ENCODE measurements around the gene HMG20A.
"Not testable (repeated sequence)": the region's sequence is repeated elsewhere in the genome, so short reads cannot be mapped to it uniquely, and the experiment has no call there.

HMG20A gene

GRCh38 chr15:77406173-77406759 lies 14.4 kb upstream of the HMG20A start:
- DNase-seq (ENCODE audit: low read depth in 4 of 4, low spot score in 1 of 4), result not testable (repeated sequence)

- DNase-seq (ENCODE audit: low read depth in 4 of 4, low spot score in 1 of 4), result no peak
These were observed 13.8 kb upstream of the HMG20A start for GRCh38 chr15:77406846-77407245.

- no peak for DNase-seq (ENCODE audit: low read depth in 4 of 4, low spot score in 1 of 4)
These were observed 11.2 kb upstream of the HMG20A start for GRCh38 chr15:77409259-77410156.

GRCh38 chr15:77410157-77410500 lies 10.6 kb upstream of the HMG20A start:
- not testable (repeated sequence) for DNase-seq (ENCODE audit: low read depth in 4 of 4, low spot score in 1 of 4)

- no peak for DNase-seq (ENCODE audit: low read depth in 4 of 4, low spot score in 1 of 4)
These were observed 9.7 kb upstream of the HMG20A start for GRCh38 chr15:77410701-77411618.

- DNase-seq (ENCODE audit: low read depth in 4 of 4, low spot score in 1 of 4), result no peak
These were observed 9.1 kb upstream of the HMG20A start for GRCh38 chr15:77411619-77411976.

GRCh38 chr15:77412972-77413698 lies 7.6 kb upstream of the HMG20A start:
- DNase-seq (ENCODE audit: low read depth in 4 of 4, low spot score in 1 of 4), result no peak

- no peak for DNase-seq (ENCODE audit: low read depth in 4 of 4, low spot score in 1 of 4)
These were observed 6.9 kb upstream of the HMG20A start for GRCh38 chr15:77413699-77414349.

GRCh38 chr15:77414789-77415442 lies 5.8 kb upstream of the HMG20A start:
- DNase-seq (ENCODE audit: low read depth in 4 of 4, low spot score in 1 of 4), result no peak

GRCh38 chr15:77415450-77416147 lies 5.1 kb upstream of the HMG20A start:
- DNase-seq (ENCODE audit: low read depth in 4 of 4, low spot score in 1 of 4), result no peak

- no peak for DNase-seq (ENCODE audit: low read depth in 4 of 4, low spot score in 1 of 4)
These were observed 4.6 kb upstream of the HMG20A start for GRCh38 chr15:77416148-77416455.

GRCh38 chr15:77416954-77417353 lies 3.7 kb upstream of the HMG20A start:
- no peak for DNase-seq (ENCODE audit: low read depth in 4 of 4, low spot score in 1 of 4)

GRCh38 chr15:77417602-77418001 lies 3.1 kb upstream of the HMG20A start:
- DNase-seq (ENCODE audit: low read depth in 4 of 4, low spot score in 1 of 4), result no peak

GRCh38 chr15:77418391-77418965 lies 2.2 kb upstream of the HMG20A start:
- DNase-seq (ENCODE audit: low read depth in 4 of 4, low spot score in 1 of 4), result no peak

- DNase-seq (ENCODE audit: low read depth in 4 of 4, low spot score in 1 of 4), result peak in 3 of 4 experiments; percentile 19 to 31 (median 30)
These were observed 1.5 kb upstream of the HMG20A start for GRCh38 chr15:77418966-77419835.

GRCh38 chr15:77419836-77420609 lies 665 bp upstream of the HMG20A start, which contains the start of gene PEAK1:
PEAK1 (minus strand) TSS chr15:77420104; CDS start chr15:77181926, 238,178 bp downstream.
- peak; percentile 99 to 100 (median 99) for DNase-seq (ENCODE audit: low read depth in 4 of 4, low spot score in 1 of 4)

- no peak for DNase-seq (ENCODE audit: low read depth in 4 of 4, low spot score in 1 of 4)
These were observed 647 bp downstream of the HMG20A start for GRCh38 chr15:77421370-77421700.
